DMS53 treated with DMSO at 0.1 percent for 48 hours (cell line): Measurements from ENCODE around the gene EDA.

Experiments used
- DNase-seq: peaks from one replicate; lab custom pipeline; 2025; ENCODE audit not compliant: unreplicated experiment; lab: John Stamatoyannopoulos, UW

The EDA gene

GRCh38 chrX:70054391-70054790, 438.5 kb downstream of the EDA start:
- no peak for DNase-seq

DNA sequence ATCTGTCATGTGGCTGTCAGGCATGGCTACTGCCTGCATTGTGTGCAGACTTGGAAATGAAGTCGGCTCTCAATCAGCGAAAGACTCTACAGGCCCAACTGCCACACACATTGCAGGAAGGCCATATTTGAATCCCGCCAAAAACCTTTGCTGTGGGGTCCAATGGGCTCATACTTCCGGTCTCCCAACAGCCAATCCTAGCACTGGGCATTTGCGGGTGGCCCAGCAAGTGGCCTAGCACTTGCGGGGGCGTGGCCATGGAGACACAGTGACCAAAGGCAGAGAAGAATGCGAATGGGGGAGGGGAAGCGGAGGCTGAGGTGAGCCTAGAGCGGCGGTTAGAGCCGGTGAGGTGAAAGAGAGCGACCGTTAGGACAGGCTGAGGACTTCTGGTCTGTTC, 446.2 kb downstream of the EDA start, which contains the start of gene OTUD6A:
TSS of gene OTUD6A (plus strand) at position 382 of the 400 bp plus-strand sequence. CDS start 68 bp downstream, outside the sequence.
- DNase-seq = no peak

- no peak for DNase-seq
Observed at GRCh38 chrX:70062961-70063550, 447.1 kb downstream of the EDA start.

- no peak for DNase-seq
Observed at GRCh38 chrX:70066646-70067045, 450.7 kb downstream of the EDA start.

DNA sequence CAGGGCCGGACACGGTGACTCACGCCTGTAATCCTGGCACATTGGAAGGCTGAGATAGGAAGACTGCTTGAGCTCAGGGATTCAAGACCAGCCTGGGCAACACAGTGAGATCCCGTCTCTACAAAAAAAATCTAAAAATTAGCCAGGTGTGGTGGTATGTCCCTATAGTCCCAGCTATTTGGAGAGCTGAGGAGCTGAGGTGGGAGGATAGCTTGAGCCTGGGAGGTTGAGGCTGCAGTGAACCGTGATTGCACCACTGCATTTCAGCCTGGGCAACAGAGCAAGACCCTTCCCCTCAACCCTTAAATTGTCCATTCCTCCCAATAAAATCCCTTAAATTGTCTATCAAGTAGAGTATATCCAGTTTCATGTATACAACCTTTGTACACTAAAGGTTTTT, 463.4 kb downstream of the EDA start:
- DNase-seq = no peak

DNA sequence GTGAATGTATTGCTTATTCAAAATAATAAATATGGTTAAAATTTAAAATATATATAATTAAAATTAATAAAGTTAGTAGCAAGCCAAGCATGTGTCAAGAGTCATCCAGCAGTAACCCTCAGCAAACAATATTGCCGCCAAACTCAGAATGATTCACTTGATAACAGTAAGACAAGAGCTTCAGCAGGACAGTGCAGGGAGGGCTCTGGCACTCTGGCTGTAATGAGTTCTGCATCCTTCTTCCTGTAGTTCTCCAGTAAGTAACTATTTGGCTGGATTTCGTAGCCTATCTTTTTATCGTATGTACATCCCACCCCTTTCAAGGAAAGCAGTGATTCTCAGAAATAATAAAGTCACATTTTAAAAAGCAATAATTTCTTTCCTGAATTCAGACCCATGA, 464.0 kb downstream of the EDA start:
- no peak for DNase-seq

- no peak for DNase-seq
Observed at GRCh38 chrX:70082723-70083122, 466.8 kb downstream of the EDA start.

DNA sequence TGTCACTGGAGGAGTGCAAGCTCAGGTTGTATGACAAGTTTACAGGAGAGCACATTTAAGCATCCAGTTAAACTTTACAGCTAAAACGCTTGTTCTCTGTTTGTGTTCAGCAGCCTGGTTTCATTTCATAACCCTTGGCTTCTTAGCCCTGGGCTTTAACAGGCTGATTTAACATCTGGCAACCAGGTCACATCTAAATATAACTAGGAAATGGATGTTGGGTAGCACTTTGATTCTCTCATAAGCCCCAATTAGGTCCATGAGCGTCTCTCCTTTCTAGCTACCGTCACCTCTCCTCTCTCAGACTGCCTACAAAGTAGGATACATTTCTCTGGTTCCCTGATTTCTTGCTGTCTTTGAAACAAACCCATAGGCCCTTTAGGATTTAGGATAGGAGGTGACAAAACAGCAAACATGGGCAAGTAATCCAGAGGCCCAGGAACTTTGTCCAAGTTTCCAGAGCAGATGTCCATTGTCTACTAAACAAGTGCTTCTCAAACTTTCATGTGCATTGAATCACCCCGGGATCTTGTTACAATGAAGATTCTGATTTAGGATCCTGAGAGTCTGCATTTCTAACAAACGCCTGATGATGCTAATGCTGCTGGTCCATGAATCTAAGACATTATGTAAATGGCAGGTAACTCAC, 468.8 kb downstream of the EDA start:
- DNase-seq = no peak

- DNase-seq = peak; percentile 26
Observed at GRCh38 chrX:70087857-70088630, 472.1 kb downstream of the EDA start.

DNA sequence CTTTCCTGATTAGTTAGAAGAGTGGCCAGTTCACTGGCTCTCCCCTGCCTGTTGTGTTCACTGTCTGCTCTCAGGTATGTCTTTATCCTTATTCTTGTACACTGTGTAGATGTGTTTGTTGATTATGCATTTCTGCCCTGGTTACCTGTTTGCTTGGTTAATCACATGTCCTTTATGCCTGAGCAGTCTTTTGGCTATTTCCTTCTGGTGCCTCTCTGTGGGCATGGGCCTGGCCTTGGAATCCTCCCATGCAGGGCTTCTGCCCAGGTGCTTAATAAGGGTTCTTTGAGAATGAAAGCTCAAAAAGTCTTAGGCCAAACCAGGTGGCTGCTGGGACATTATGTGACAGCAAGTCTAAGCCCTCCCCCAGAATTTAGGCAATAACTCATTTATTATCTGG, 472.8 kb downstream of the EDA start:
- no peak for DNase-seq
